KMS-11 (cell line): Measurements from ENCODE around the gene LRRC8A.

Experiments used
- H2AFZ ChIP-seq: fragments of 200-600 bp; sonication (generic); 2 replicates; pipeline ENCODE4 v1.6.1; 2016; ENCODE audit warnings: antibody characterized with exemption, mixed run types, low read depth
- H3K27ac ChIP-seq: fragments of 200-600 bp; sonication (generic); 2 replicates; pipeline ENCODE4 v1.6.1; 2016; ENCODE audit warnings: mild to moderate bottlenecking, mixed run types
- H3K27me3 ChIP-seq: fragments of 200-600 bp; sonication (generic); 2 replicates; pipeline ENCODE4 v1.6.1; 2017; ENCODE audit warnings: mild to moderate bottlenecking, low read depth, mixed run types, moderate library complexity; ENCODE audit not compliant: insufficient read depth
- H3K36me3 ChIP-seq: fragments of 200-600 bp; sonication (generic); 2 replicates; pipeline ENCODE4 v1.6.1; 2017; ENCODE audit warnings: mild to moderate bottlenecking, mixed run types; ENCODE audit not compliant: insufficient read depth
- H3K4me1 ChIP-seq: fragments of 200-600 bp; sonication (generic); 2 replicates; pipeline ENCODE4 v1.6.1; 2016; ENCODE audit warnings: mild to moderate bottlenecking, low read depth, mixed run types; ENCODE audit not compliant: poor library complexity, severe bottlenecking
- H3K4me2 ChIP-seq: fragments of 200-600 bp; sonication (generic); 2 replicates; pipeline ENCODE4 v1.7.0; 2016; ENCODE audit warnings: mild to moderate bottlenecking, mixed run types
- H3K4me3 ChIP-seq: fragments of 200-600 bp; sonication (generic); IDR thresholded peaks from 2 replicates; pipeline ENCODE4 v1.6.1; 2017; ENCODE audit warnings: low read depth, low read length, mixed read lengths; ENCODE audit not compliant: insufficient read depth
- H3K79me2 ChIP-seq: fragments of 200-600 bp; sonication (generic); 2 replicates; pipeline ENCODE4 v1.6.1; 2016; ENCODE audit warnings: low read depth, mixed run types; ENCODE audit not compliant: insufficient read depth
- H3K9ac ChIP-seq: fragments of 200-600 bp; sonication (generic); 2 replicates; pipeline ENCODE4 v1.6.1; 2016; ENCODE audit warnings: mild to moderate bottlenecking, mixed run types
- H4K20me1 ChIP-seq: fragments of 200-600 bp; sonication (generic); 2 replicates; pipeline ENCODE4 v1.6.1; 2016; ENCODE audit warnings: mild to moderate bottlenecking, mixed run types; ENCODE audit not compliant: insufficient read depth
- CTCF ChIP-seq: fragments of 200-600 bp; sonication (generic); conservative IDR thresholded peaks from 2 replicates; pipeline ENCODE4 v1.6.1; 2017; ENCODE audit warnings: low read depth, mild to moderate bottlenecking, antibody characterized with exemption, low read length, moderate library complexity, mixed read lengths

The LRRC8A gene

GRCh38 chr9:128881884-128882676 lies at the start of gene LRRC8A, which contains the start of gene KYAT1:
LRRC8A (plus strand) TSS chr9:128882133; CDS start chr9:128907165, 25,032 bp downstream.
KYAT1 (minus strand) TSS chr9:128881950; CDS start chr9:128845405, 36,545 bp downstream.
- H3K27me3 ChIP-seq, result no peaks in the 10 kb centered on the region
- peak within 1 kb of the TSS; percentile 83 for H2AFZ ChIP-seq
- peaks cover 27% of the 10 kb centered on the region; the same call in 1 of the 2 replicates for H3K79me2 ChIP-seq
- no peaks in the 10 kb centered on the region for H3K36me3 ChIP-seq
- no peak for TF ChIP-seq CTCF
- H3K4me2 ChIP-seq, result peak within 1 kb of the TSS; percentile 97
- H4K20me1 ChIP-seq, result no peaks in the 10 kb centered on the region
- H3K27ac ChIP-seq, result peak within 1 kb of the TSS; percentile 65
- no peak within 1 kb of the TSS for H3K4me3 ChIP-seq
- H3K9ac ChIP-seq, result peak within 1 kb of the TSS; percentile 89
- peaks cover 10% of the 10 kb centered on the region for H3K4me1 ChIP-seq

GRCh38 chr9:128833696-128834095 lies 48.2 kb upstream of the LRRC8A start:
- no peak for TF ChIP-seq CTCF
- Histone ChIP-seq H3K4me3 (no peak overlapping the region), H3K27ac (no peak overlapping the region), H3K4me2 (no peak overlapping the region), H3K36me3 (no peaks in the 10 kb centered on the region), H2AFZ (no peak overlapping the region), H3K4me1 (no peaks in the 10 kb centered on the region), H3K27me3 (no peaks in the 10 kb centered on the region), H3K79me2 (peaks cover 7% of the 10 kb centered on the region; the same call in 1 of the 2 replicates), H4K20me1 (no peaks in the 10 kb centered on the region), H3K9ac (no peak overlapping the region)

DNA sequence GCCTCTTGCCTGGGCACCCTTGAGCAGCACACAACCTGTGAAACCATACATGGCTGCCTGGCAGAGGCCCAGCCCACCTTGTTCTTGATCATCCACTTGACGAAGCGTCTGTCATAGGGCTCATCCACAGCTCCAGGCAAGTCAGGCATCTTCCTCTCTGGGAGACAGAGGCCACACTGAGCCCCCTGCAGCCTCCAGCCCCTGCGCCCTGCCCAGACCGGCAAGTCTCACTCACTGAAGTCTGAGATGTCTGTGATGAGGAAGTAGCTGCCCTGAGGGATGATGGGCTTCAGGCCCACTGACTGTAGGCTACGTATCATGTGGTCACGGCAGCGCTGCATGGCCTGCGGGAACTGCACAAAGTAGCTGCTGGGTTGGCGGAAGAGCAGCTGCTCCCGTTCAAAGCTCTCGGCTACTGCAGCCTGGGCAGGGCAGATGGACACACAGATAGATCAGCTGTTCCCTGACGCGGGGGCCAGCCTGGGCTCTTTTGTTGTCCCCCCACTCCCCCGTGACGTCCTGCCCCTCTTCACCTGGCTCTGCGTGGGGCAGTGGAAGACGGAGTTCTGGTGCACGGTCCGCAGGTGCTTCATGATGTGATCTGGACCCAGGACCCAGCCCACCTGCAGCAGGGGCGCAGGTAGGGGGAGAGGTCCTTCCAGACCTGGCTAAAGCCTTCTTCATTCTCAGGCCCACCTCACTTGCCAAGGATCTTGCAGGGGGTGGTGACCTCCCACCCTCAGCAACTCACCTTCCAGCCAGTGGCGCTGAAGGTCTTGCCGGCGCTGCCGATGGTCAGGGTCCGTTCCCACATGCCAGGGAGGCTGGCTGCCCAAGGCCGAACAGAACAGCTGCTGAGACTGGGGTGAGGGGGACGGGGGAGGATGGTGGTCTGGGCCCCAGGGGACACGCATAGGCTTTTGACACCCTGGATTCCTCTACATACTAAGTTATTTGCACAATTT lies 46.4 kb upstream of the LRRC8A start:
- H4K20me1 ChIP-seq, result no peaks in the 10 kb centered on the region
- TF ChIP-seq CTCF, result no peak
- H3K79me2 ChIP-seq, result no peaks in the 10 kb centered on the region
- H3K9ac ChIP-seq, result no peak overlapping the region
- H3K27ac ChIP-seq, result no peak overlapping the region
- no peaks in the 10 kb centered on the region for H3K27me3 ChIP-seq
- no peaks in the 10 kb centered on the region for H3K4me1 ChIP-seq
- H2AFZ ChIP-seq, result no peak overlapping the region
- H3K4me3 ChIP-seq, result no peak overlapping the region
- no peaks in the 10 kb centered on the region for H3K36me3 ChIP-seq
- H3K4me2 ChIP-seq, result no peak overlapping the region

DNA sequence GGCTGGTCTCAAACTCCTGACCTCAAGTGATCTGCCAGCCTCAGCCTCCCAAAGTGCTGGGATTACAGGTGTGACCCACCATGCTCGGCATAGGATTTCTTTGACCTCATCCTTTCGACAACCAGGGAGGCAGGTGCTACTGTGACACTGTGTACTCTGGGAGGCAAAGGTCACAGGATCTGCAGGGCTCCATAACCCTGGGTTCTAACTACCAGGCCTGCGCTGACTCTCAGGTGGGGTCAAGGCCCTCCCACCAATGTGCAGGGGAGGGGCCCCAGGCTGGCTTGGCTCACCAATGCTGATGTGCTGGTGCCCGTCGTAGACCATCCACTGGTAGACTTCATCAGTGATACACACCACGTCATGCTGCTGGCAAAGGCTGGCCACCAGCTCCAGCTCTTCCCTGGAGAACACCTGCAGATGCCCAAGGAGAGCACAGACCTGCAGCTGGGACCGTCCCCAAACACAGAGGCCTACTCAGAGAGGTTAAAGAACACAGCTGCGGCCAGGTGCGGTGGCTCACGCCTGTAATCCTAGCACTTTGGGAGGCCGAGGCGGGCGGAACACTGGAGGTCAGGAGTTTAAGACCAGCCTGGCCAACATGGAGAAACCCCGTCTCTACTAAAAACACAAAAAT lies 45.3 kb upstream of the LRRC8A start:
- Histone ChIP-seq H3K9ac (no peak overlapping the region), H3K4me3 (no peak overlapping the region), H3K27me3 (no peaks in the 10 kb centered on the region), H3K4me1 (no peaks in the 10 kb centered on the region), H3K36me3 (no peaks in the 10 kb centered on the region), H3K4me2 (no peak overlapping the region), H2AFZ (no peak overlapping the region), H3K79me2 (no peaks in the 10 kb centered on the region), H4K20me1 (no peaks in the 10 kb centered on the region), H3K27ac (no peak overlapping the region)
- TF ChIP-seq CTCF, result no peak
